GM21423 (cell line): ENCODE data around the gene MYMX.

Experiments
- ATAC-seq: cut with Tn5 transposase; IDR thresholded peaks from one replicate; pipeline ENCODE4 v1.9.1; 2021; ENCODE audit warnings: mild to moderate bottlenecking, moderate library complexity; ENCODE audit not compliant: unreplicated experiment

MYMX gene

GRCh38 chr6:44262467-44263353 lies 46.0 kb downstream of the MYMX start:
- ATAC-seq, result no peak

- no peak for ATAC-seq
These were observed 46.8 kb downstream of the MYMX start for GRCh38 chr6:44263354-44264100.

- ATAC-seq, result peak; percentile 31
These were observed 47.7 kb downstream of the MYMX start for GRCh38 chr6:44264154-44265006.

- ATAC-seq, result peak; percentile 42
These were observed 48.4 kb downstream of the MYMX start, which contains the start of gene NFKBIE for GRCh38 chr6:44265007-44265721. Gene NFKBIE (minus strand): TSS chr6:44265551. CDS start chr6:44265346, 205 bp downstream.

GRCh38 chr6:44265722-44266233 lies 49.1 kb downstream of the MYMX start:
- no peak for ATAC-seq

GRCh38 chr6:44266347-44266746 lies 49.6 kb downstream of the MYMX start:
- ATAC-seq, result peak; percentile 25

GRCh38 chr6:44267252-44267651 lies 50.5 kb downstream of the MYMX start:
- ATAC-seq, result no peak
